Hepatocyte (in vitro differentiated cells): Measurements from ENCODE around the gene ZNF43.

Experiments used
- EZH2 ChIP-seq: fragments of 200-600 bp; sonication (generic); IDR thresholded peaks from 2 replicates; pipeline ENCODE4 v1.6.1; 2016; ENCODE audit warnings: antibody characterized with exemption, mild to moderate bottlenecking, borderline replicate concordance
- EZH2phosphoT487 ChIP-seq: fragments of 200-600 bp; sonication (generic); IDR thresholded peaks from one replicate; pipeline ENCODE4 v1.6.1; 2018; ENCODE audit warnings: antibody characterized with exemption, mild to moderate bottlenecking, low read depth, moderate library complexity; ENCODE audit not compliant: unreplicated experiment, severe bottlenecking
- TF ChIP-seq, protein P1 (sequence below): fragments of 200-600 bp; sonication (generic); IDR thresholded peaks from 2 replicates; pipeline ENCODE4 v1.5.1; 2016; ENCODE audit warnings: antibody characterized with exemption, mild to moderate bottlenecking; ENCODE audit not compliant: poor library complexity

DNA sequence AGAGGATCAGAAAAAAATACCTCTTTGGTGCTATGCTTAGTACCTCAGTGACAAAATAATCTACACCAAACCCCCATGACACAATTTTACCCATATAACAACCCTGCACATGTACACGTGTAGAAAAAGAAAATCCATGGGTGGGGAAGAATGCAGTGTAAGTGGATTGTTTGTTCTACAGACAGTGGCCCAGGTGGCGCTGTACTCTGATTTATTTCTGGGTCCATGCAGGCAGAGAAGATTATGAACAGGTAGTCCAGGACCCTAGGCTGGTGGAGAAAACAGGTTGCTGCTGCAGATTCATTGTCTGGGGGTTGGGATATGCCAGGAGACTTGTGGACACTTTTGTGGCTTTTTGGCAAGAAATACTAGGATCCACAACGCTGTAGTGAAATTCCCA lies 77.7 kb downstream of the ZNF43 start:
- TF ChIP-seq, protein P1, sequence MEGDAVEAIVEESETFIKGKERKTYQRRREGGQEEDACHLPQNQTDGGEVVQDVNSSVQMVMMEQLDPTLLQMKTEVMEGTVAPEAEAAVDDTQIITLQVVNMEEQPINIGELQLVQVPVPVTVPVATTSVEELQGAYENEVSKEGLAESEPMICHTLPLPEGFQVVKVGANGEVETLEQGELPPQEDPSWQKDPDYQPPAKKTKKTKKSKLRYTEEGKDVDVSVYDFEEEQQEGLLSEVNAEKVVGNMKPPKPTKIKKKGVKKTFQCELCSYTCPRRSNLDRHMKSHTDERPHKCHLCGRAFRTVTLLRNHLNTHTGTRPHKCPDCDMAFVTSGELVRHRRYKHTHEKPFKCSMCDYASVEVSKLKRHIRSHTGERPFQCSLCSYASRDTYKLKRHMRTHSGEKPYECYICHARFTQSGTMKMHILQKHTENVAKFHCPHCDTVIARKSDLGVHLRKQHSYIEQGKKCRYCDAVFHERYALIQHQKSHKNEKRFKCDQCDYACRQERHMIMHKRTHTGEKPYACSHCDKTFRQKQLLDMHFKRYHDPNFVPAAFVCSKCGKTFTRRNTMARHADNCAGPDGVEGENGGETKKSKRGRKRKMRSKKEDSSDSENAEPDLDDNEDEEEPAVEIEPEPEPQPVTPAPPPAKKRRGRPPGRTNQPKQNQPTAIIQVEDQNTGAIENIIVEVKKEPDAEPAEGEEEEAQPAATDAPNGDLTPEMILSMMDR: no peak
- TF ChIP-seq EZH2: no peak
- TF ChIP-seq EZH2phosphoT487: no peak
